ENCODE measurements around the gene SCFD2.

GRCh38 chr4:53123171-53123570 lies 242.7 kb downstream of the SCFD2 start:
- no peak for TF ChIP-seq CTCF (IDR thresholded peaks at IDR 0.05; ENCODE audit: borderline replicate concordance, extremely low read depth, low read length, poor library complexity, severe bottlenecking)
- TF ChIP-seq EZH2 (IDR thresholded peaks at IDR 0.05; ENCODE audit: borderline replicate concordance, low read depth, low read length, severe bottlenecking) = no peak

Measured in DND-41 (cell line).